GM12878 (cell line): Measurements from ENCODE around the gene ROBO1. TPM values are rescaled to one million over a fixed set of nuclear protein-coding genes. Genes with fewer than 3 reads are reported as not detected.

Experiments used
- ATAC-seq: fragments of 200-7000 bp; cut with Tn5 transposase; 3 replicates; pipeline ENCODE4 v1.9.1; 2020; ENCODE audit warnings: mild to moderate bottlenecking, moderate library complexity
- BruUV-seq: library from RNA; stranded (reverse); fragments of 400-500 nt; replicated peaks from 2 replicates; lab custom pipeline; 2021; lab: Mats Ljungman, UMichigan
- CTCF ChIA-PET: fragments of 300-600 bp; sonication (Branson Sonifier 250); formaldehyde crosslinking; extraction: SDS; loops from one replicate; lab custom pipeline; 2021; ENCODE audit warnings: inconsistent platforms; lab: Yijun Ruan, JAX
- POLR2A ChIA-PET: fragments of 350-600 bp; formaldehyde crosslinking; extraction: SDS; loops from one replicate; lab custom pipeline; 2021; ENCODE audit warnings: inconsistent platforms; lab: Charles Lee
- RAD21 ChIA-PET: fragments of 300-600 bp; sonication (Branson Sonifier 250); formaldehyde crosslinking; loops from one replicate; lab custom pipeline; 2023; ENCODE audit warnings: antibody characterized with exemption; ENCODE audit not compliant: unreplicated experiment; lab: Charles Lee
- SMC1A ChIA-PET: fragments of 300-600 bp; sonication (Branson Sonifier 250); formaldehyde crosslinking; loops from one replicate; lab custom pipeline; 2023; ENCODE audit not compliant: unreplicated experiment, uncharacterized antibody; lab: Charles Lee
- DNase-seq: peaks from one replicate; pipeline ENCODE4 v3.0.0-alpha.2; 2011; ENCODE audit warnings: low read depth, low spot score
- FAIRE-seq: peaks from 3 replicates; lab custom pipeline; 2011; peaks lifted over from hg19 to GRCh38; lab: Jason Lieb, UNC
- H2AFZ ChIP-seq: 2 replicates; pipeline ENCODE4 v1.6.0; 2011; ENCODE audit warnings: low read depth, low read length, control low read depth; ENCODE audit not compliant: control insufficient read depth
- H3K27ac ChIP-seq: 2 replicates; pipeline ENCODE4 v1.5.1; 2011; ENCODE audit warnings: control low read depth; ENCODE audit not compliant: control insufficient read depth, insufficient read depth
- H3K27me3 ChIP-seq, 2 experiments: replicated peaks in 1 of 2; 2 replicates each; pipeline versions ENCODE4 v1.6.0 to v1.6.1; 2011; ENCODE audit warnings: low read length in 1 of 2; ENCODE audit not compliant: control insufficient read depth in 2 of 2, insufficient read depth in 2 of 2
- H3K36me3 ChIP-seq, 2 experiments: 2 replicates each; pipeline ENCODE4 v1.5.1; 2011; ENCODE audit warnings: low read length in 1 of 2; ENCODE audit not compliant: control insufficient read depth in 2 of 2, insufficient read depth in 2 of 2
- H3K4me1 ChIP-seq: 2 replicates; pipeline ENCODE4 v1.6.1; 2011; ENCODE audit warnings: mild to moderate bottlenecking, low read length, moderate library complexity, mixed read lengths; ENCODE audit not compliant: control insufficient read depth, insufficient read depth
- H3K4me2 ChIP-seq: 2 replicates; pipeline ENCODE4 v1.6.0; 2011; ENCODE audit warnings: control low read depth; ENCODE audit not compliant: control insufficient read depth, insufficient read depth
- H3K4me3 ChIP-seq: fragments of 200-600 bp; sonication (generic); 2 replicates; pipeline ENCODE4 v1.5.1; 2016
- H3K79me2 ChIP-seq: 2 replicates; pipeline ENCODE4 v1.6.0; 2011; ENCODE audit warnings: low read length; ENCODE audit not compliant: control insufficient read depth, insufficient read depth
- H3K9ac ChIP-seq: 2 replicates; pipeline ENCODE4 v1.8.0; 2011; ENCODE audit warnings: low read length, control low read depth, mixed read lengths; ENCODE audit not compliant: control insufficient read depth, insufficient read depth
- H3K9me3 ChIP-seq: replicated peaks from 3 replicates; pipeline ENCODE4 v1.5.1; 2011; ENCODE audit warnings: mild to moderate bottlenecking, low read length; ENCODE audit not compliant: control insufficient read depth, insufficient read depth
- H4K20me1 ChIP-seq: 2 replicates; pipeline ENCODE4 v1.6.0; 2011; ENCODE audit not compliant: control insufficient read depth, insufficient read depth
- ASH2L ChIP-seq: fragments of 300-600, 200-600 bp; sonication (generic); IDR thresholded peaks from 2 replicates; pipeline ENCODE4 v1.6.1; 2017; ENCODE audit warnings: low read depth, mild to moderate bottlenecking, borderline replicate concordance
- BMI1 ChIP-seq: fragments of 450-650 bp; IDR thresholded peaks from 2 replicates; pipeline ENCODE4 v1.6.1; 2016; ENCODE audit warnings: mild to moderate bottlenecking, moderate library complexity, borderline replicate concordance
- CEBPB ChIP-seq, 2 experiments: fragments of 150-350 bp in 1 of 2; IDR thresholded peaks; 2 replicates each; pipeline ENCODE4 v1.6.1; 2012 to 2014; ENCODE audit warnings: low read depth in 2 of 2, low read length in 2 of 2, borderline replicate concordance in 1 of 2, inconsistent platforms in 1 of 2
- FOXM1 ChIP-seq: IDR thresholded peaks from 2 replicates; pipeline ENCODE4 v1.6.1; 2012; ENCODE audit warnings: low read depth, mild to moderate bottlenecking, inconsistent platforms, low read length, moderate library complexity
- HDGF ChIP-seq: fragments of 450-650 bp; IDR thresholded peaks from 2 replicates; pipeline ENCODE4 v1.6.1; 2016; ENCODE audit warnings: antibody characterized with exemption
- IKZF2 ChIP-seq, 2 experiments: fragments of 450-650 bp; IDR thresholded peaks; 2 replicates each; pipeline ENCODE4 v1.6.1; 2017; ENCODE audit warnings: mild to moderate bottlenecking in 2 of 2, moderate library complexity in 2 of 2
- NR2C2 ChIP-seq: IDR thresholded peaks from 2 replicates; pipeline ENCODE4 v1.6.1; 2011; ENCODE audit warnings: borderline replicate concordance, low read depth; ENCODE audit not compliant: control insufficient read depth, insufficient read length
- NRF1 ChIP-seq: conservative IDR thresholded peaks from 2 replicates; pipeline ENCODE4 v1.6.1; 2011; ENCODE audit warnings: mild to moderate bottlenecking, low read depth, low read length, improper control_type of control experiment
- PAX8 ChIP-seq: fragments of 450-650 bp; IDR thresholded peaks from 2 replicates; pipeline ENCODE4 v1.6.1; 2017; ENCODE audit warnings: mild to moderate bottlenecking, moderate library complexity
- RFX5 ChIP-seq: IDR thresholded peaks from 2 replicates; pipeline ENCODE4 v1.6.1; 2011; ENCODE audit warnings: low read depth, low read length, improper control_type of control experiment
- SMAD5 ChIP-seq: IDR thresholded peaks from 2 replicates; pipeline ENCODE4 v1.6.1; 2016; ENCODE audit warnings: antibody characterized with exemption, low read depth
- SPI1 ChIP-seq: IDR thresholded peaks from 2 replicates; pipeline ENCODE4 v1.6.1; 2011; ENCODE audit warnings: low read depth, mild to moderate bottlenecking, low read length, moderate library complexity, borderline replicate concordance; ENCODE audit not compliant: insufficient read depth
- STAT1 ChIP-seq: fragments of 450-650 bp; conservative IDR thresholded peaks from 2 replicates; pipeline ENCODE4 v1.6.1; 2014; ENCODE audit warnings: antibody characterized with exemption, mild to moderate bottlenecking
- SUZ12 ChIP-seq: fragments of 200-600 bp; sonication (generic); IDR thresholded peaks from one replicate; pipeline ENCODE4 v1.6.1; 2018; ENCODE audit warnings: antibody characterized with exemption, mild to moderate bottlenecking; ENCODE audit not compliant: unreplicated experiment
- WGBS: methylation state at CpG from one replicate; pipeline ENCODE4 v1.1.6; 2016; ENCODE audit warnings: low lambda C conversion rate; ENCODE audit not compliant: insufficient replicate concordance, insufficient coverage; ENCODE audit errors: missing lambda C conversion rate; 5-methylcytosine and 5-hydroxymethylcytosine counted together
- in situ Hi-C: fragments of 300-500 bp; cut with MboI; formaldehyde crosslinking; loops from 9 replicates; pipeline ENCODE4 v1.14.3; 2018; ENCODE audit warnings: mixed read lengths
- intact Hi-C: fragments of 100-400 bp; cut with micrococcal nuclease; formaldehyde crosslinking; loops from one replicate; pipeline ENCODE4 v1.14.2; 2022; ENCODE audit not compliant: unreplicated experiment
- polyA plus RNA-seq, 11 experiments: library from polyadenylated mRNA; depleted of rRNA in 4 of 11; unstranded in 6 of 11; stranded (reverse) in 5 of 11; fragments of >200 nt; fragmentation: Nextera tagmentation in 4 of 11; fragmentation: Illumina TruSeq in 1 of 11; extraction: Ambion mirVana in 4 of 11; extraction: Trizol in 1 of 11; gene quantifications; 1 replicate in 1 of 11; 2 replicates in 10 of 11; pipeline versions ENCODE4 v1.2.1 to v1.2.3, GENCODE V29; 2011 to 2016; ENCODE audit warnings: inconsistent platforms in 2 of 11, missing spikeins in 2 of 11, low read depth in 1 of 11
- total RNA-seq, 4 experiments: library from RNA; depleted of rRNA in 3 of 4; stranded (reverse); fragments of >200 nt in 3 of 4; fragmentation: Illumina TruSeq in 1 of 4; extraction: Trizol in 1 of 4; gene quantifications; 2 replicates each; pipeline versions ENCODE4 v1.2.1 to v1.2.3, GENCODE V29; 2013 to 2021
- TF ChIP-seq, protein P1 (sequence below): IDR thresholded peaks from 2 replicates; pipeline ENCODE4 v1.6.1; 2011; ENCODE audit warnings: borderline replicate concordance, low read depth, mild to moderate bottlenecking, moderate library complexity, mixed read lengths, low read length; ENCODE audit not compliant: insufficient read depth; ENCODE audit errors: extremely low read length
- TF ChIP-seq, protein P2 (sequence below): IDR thresholded peaks from 2 replicates; pipeline ENCODE4 v1.6.1; 2012; ENCODE audit warnings: low read depth, low read length, improper control_type of control experiment
- TF ChIP-seq, protein P3 (sequence below): fragments of 450-650 bp; conservative IDR thresholded peaks from 2 replicates; pipeline ENCODE4 v1.6.1; 2017; ENCODE audit warnings: mild to moderate bottlenecking, moderate library complexity
- TF ChIP-seq, protein P4 (sequence below): fragments of 450-650 bp; IDR thresholded peaks from 2 replicates; pipeline ENCODE4 v1.6.1; 2016; ENCODE audit warnings: mild to moderate bottlenecking

The ROBO1 gene
- total and polyA plus RNA-seq, 10 of the 15 experiments (the other 5 are each of a cell fraction or from before 2014, with no cell fraction given) = 0.29 to 46.5 (median 1.2) TPM

DNA sequence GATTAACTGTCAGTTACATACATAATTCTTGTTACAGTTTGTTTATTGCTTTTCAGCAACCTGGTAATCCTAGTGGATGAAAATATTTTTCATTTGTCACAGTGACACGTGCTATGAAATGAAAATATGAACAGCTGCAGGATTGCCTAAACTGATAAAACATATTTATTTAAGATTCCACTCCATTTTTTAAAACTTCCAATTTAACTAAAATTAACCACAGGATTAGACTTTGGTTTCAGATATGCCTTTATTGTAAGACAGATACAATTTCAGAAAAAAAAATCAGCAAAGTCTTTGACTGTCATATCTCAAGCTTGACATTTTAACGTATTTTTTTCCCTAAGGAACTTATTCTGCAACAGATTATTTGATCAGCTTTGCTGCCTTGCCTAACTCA is 550.7 kb downstream of the ROBO1 start:
- RAD21 ChIA-PET = no interaction called here
- FAIRE-seq = no peak
- CTCF ChIA-PET = interaction anchor here (1.2 kb wide), 1 partner anchor 131 kb away, joined by 4 read pairs; no protein-coding TSS in a partner anchor
- Histone ChIP-seq H3K27ac (no peak overlapping the region), H3K79me2 (no peaks in the 10 kb centered on the region), H3K27me3 (no peaks in the 10 kb centered on the region), H3K4me1 (no peaks in the 10 kb centered on the region), H4K20me1 (no peaks in the 10 kb centered on the region), H3K9me3 (no peaks in the 10 kb centered on the region), H2AFZ (no peak overlapping the region), H3K4me3 (no peak overlapping the region), H3K36me3 (no peaks in the 10 kb centered on the region), H3K9ac (no peak overlapping the region), H3K4me2 (no peak overlapping the region)
- intact Hi-C loops = no loop called here
- POLR2A ChIA-PET = no interaction called here
- TF ChIP-seq IKZF2 (IDR thresholded peaks at IDR 0.05) (no peak), NR2C2 (no peak), ASH2L (no peak), BMI1 (no peak), FOXM1 (no peak), RFX5 (no peak), SUZ12 (no peak), PAX8 (no peak), NRF1 (no peak), SPI1 (no peak), SMAD5 (no peak), STAT1 (no peak), HDGF (no peak), CEBPB (IDR thresholded peaks at IDR 0.05; ENCODE audit: borderline replicate concordance in 1 of 2, low read depth in 2 of 2, low read length in 2 of 2) (no peak)
- TF ChIP-seq, protein P1, sequence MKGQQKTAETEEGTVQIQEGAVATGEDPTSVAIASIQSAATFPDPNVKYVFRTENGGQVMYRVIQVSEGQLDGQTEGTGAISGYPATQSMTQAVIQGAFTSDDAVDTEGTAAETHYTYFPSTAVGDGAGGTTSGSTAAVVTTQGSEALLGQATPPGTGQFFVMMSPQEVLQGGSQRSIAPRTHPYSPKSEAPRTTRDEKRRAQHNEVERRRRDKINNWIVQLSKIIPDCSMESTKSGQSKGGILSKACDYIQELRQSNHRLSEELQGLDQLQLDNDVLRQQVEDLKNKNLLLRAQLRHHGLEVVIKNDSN = no peak
- TF ChIP-seq, protein P2, sequence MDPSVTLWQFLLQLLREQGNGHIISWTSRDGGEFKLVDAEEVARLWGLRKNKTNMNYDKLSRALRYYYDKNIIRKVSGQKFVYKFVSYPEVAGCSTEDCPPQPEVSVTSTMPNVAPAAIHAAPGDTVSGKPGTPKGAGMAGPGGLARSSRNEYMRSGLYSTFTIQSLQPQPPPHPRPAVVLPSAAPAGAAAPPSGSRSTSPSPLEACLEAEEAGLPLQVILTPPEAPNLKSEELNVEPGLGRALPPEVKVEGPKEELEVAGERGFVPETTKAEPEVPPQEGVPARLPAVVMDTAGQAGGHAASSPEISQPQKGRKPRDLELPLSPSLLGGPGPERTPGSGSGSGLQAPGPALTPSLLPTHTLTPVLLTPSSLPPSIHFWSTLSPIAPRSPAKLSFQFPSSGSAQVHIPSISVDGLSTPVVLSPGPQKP = no peak
- TF ChIP-seq, protein P3, sequence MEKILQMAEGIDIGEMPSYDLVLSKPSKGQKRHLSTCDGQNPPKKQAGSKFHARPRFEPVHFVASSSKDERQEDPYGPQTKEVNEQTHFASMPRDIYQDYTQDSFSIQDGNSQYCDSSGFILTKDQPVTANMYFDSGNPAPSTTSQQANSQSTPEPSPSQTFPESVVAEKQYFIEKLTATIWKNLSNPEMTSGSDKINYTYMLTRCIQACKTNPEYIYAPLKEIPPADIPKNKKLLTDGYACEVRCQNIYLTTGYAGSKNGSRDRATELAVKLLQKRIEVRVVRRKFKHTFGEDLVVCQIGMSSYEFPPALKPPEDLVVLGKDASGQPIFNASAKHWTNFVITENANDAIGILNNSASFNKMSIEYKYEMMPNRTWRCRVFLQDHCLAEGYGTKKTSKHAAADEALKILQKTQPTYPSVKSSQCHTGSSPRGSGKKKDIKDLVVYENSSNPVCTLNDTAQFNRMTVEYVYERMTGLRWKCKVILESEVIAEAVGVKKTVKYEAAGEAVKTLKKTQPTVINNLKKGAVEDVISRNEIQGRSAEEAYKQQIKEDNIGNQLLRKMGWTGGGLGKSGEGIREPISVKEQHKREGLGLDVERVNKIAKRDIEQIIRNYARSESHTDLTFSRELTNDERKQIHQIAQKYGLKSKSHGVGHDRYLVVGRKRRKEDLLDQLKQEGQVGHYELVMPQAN = no peak
- TF ChIP-seq, protein P4, sequence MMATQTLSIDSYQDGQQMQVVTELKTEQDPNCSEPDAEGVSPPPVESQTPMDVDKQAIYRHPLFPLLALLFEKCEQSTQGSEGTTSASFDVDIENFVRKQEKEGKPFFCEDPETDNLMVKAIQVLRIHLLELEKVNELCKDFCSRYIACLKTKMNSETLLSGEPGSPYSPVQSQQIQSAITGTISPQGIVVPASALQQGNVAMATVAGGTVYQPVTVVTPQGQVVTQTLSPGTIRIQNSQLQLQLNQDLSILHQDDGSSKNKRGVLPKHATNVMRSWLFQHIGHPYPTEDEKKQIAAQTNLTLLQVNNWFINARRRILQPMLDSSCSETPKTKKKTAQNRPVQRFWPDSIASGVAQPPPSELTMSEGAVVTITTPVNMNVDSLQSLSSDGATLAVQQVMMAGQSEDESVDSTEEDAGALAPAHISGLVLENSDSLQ = no peak
- in situ Hi-C loops = no loop called here
- no TSS peak for BruUV-seq
- SMC1A ChIA-PET = interaction anchor here (1.5 kb wide), 1 partner anchor 9 kb away, joined by 5 read pairs; no protein-coding TSS in a partner anchor
- WGBS = 0% methylated on average over 2 of the region's 2 CpGs
- ATAC-seq = no peak
- no peak for DNase-seq
